Lung (tissue), 12 donors: ENCODE results near the gene ITGA1. TPM values are rescaled to one million over a fixed set of nuclear protein-coding genes. Genes with fewer than 3 reads are reported as not detected.

Source experiments
- ATAC-seq: fragments of 200-7000 bp; cut with Tn5 transposase; one replicate; pipeline ENCODE4 v1.9.1; 2020; ENCODE audit warnings: moderate number of reproducible peaks; ENCODE audit not compliant: insufficient read depth, low FRiP score
- DNase-seq, 3 donors: peaks; one replicate each; pipeline ENCODE4 v3.0.0-alpha.2; 2013 to 2017
- H3K27ac ChIP-seq, 2 donors: one replicate each; pipeline ENCODE4 v1.5.1; 2013; ENCODE audit warnings: mild to moderate bottlenecking in 2 of 2, moderate library complexity in 2 of 2, control low read depth in 1 of 2, inconsistent platforms in 1 of 2, low read depth in 1 of 2, low read length in 1 of 2
- H3K27me3 ChIP-seq, 3 donors: one replicate each; pipeline ENCODE4 v1.5.1; 2013; ENCODE audit warnings: low read length in 2 of 3; ENCODE audit not compliant: control insufficient read depth in 3 of 3, insufficient read depth in 3 of 3
- H3K36me3 ChIP-seq, 4 donors: one replicate each; pipeline ENCODE4 v1.5.1; 2013; ENCODE audit warnings: low read length in 4 of 4, mild to moderate bottlenecking in 1 of 4, moderate library complexity in 1 of 4; ENCODE audit not compliant: control insufficient read depth in 4 of 4, insufficient read depth in 4 of 4
- H3K4me1 ChIP-seq, 5 donors: one replicate each; pipeline ENCODE4 v1.5.1; 2013; ENCODE audit warnings: low read length in 5 of 5, mild to moderate bottlenecking in 2 of 5, moderate library complexity in 1 of 5; ENCODE audit not compliant: control insufficient read depth in 5 of 5, insufficient read depth in 5 of 5
- H3K4me3 ChIP-seq: one replicate; pipeline ENCODE4 v1.5.1; 2013; ENCODE audit warnings: mild to moderate bottlenecking, control low read depth, moderate library complexity
- H3K9ac ChIP-seq, 2 donors: one replicate each; pipeline ENCODE4 v1.5.1; 2013; ENCODE audit warnings: low read length in 2 of 2, control low read depth in 1 of 2; ENCODE audit not compliant: insufficient read depth in 1 of 2
- H3K9me3 ChIP-seq, 4 donors: one replicate each; pipeline ENCODE4 v1.5.1; 2013; ENCODE audit warnings: low read length in 3 of 4, mild to moderate bottlenecking in 1 of 4, moderate library complexity in 1 of 4; ENCODE audit not compliant: control insufficient read depth in 4 of 4, insufficient read depth in 3 of 4
- WGBS, 2 donors: extraction: QIAGEN DNeasy Blood & Tissue Kit; methylation state at CpG; one replicate each; pipeline ENCODE4 v1.1.7; 2013; 5-methylcytosine and 5-hydroxymethylcytosine counted together
- polyA plus RNA-seq, 2 donors: library from polyadenylated mRNA; stranded (reverse); fragments of 200-250 nt; gene quantifications; one replicate each; pipeline ENCODE4 v1.2.1, GENCODE V29; 2013
- total RNA-seq, 2 donors: library from RNA; depleted of rRNA in 1 of 2; stranded (reverse); fragments of >200 nt in 1 of 2; gene quantifications; one replicate each; pipeline ENCODE4 v1.2.1, GENCODE V29; 2014 to 2021
- TF ChIP-seq, protein P1 (sequence below): IDR thresholded peaks from 2 replicates; pipeline ENCODE4 v1.5.1; 2012; ENCODE audit warnings: mild to moderate bottlenecking; ENCODE audit errors: control extremely low read depth, extremely low read depth
- donor health status: control.
- donor health status: control.
- donor health status: Bipolar disorder and iron deficiency.
- donor health status: healthy.
- donor health status: DM: yes; HTN: yes; CAD: no.

ITGA1 gene
- total and polyA plus RNA-seq, 4 donors = 8.8 to 119 (median 47.6) TPM

DNA sequence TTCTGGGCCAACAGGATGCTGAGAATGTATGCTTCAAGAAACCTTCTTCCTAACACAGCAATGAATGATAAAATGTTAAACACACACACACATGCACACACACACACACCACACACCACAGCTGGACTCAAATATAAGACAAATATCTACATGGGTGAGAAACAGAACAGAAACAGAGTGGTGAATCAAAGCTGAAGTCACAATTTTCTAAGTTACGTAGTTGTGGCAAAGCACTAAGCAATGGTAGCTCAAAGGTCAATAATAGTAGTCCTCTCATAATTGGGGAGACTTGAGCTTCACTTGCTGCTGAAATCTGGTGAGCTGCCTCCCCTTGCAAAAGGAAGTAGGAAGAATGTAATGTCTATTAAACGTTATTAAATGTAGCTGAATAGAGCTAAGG, 33.7 kb upstream of the ITGA1 start:
- Histone ChIP-seq H3K36me3 (no peaks in the 10 kb centered on the region), H3K4me1 (peaks cover 0 to 3% (median 1%) of the 10 kb centered on the region in 5 donors), H3K9me3 (no peaks in the 10 kb centered on the region), H3K27ac (no peak overlapping the region), H3K9ac (no peak overlapping the region), H3K4me3 (no peak overlapping the region), H3K27me3 (no peaks in the 10 kb centered on the region)
- DNase-seq (no peak), ATAC-seq (no peak)
- WGBS, 2 donors = 78 to 86% methylated on average over 2 of the region's 2 CpGs
- TF ChIP-seq, protein P1, sequence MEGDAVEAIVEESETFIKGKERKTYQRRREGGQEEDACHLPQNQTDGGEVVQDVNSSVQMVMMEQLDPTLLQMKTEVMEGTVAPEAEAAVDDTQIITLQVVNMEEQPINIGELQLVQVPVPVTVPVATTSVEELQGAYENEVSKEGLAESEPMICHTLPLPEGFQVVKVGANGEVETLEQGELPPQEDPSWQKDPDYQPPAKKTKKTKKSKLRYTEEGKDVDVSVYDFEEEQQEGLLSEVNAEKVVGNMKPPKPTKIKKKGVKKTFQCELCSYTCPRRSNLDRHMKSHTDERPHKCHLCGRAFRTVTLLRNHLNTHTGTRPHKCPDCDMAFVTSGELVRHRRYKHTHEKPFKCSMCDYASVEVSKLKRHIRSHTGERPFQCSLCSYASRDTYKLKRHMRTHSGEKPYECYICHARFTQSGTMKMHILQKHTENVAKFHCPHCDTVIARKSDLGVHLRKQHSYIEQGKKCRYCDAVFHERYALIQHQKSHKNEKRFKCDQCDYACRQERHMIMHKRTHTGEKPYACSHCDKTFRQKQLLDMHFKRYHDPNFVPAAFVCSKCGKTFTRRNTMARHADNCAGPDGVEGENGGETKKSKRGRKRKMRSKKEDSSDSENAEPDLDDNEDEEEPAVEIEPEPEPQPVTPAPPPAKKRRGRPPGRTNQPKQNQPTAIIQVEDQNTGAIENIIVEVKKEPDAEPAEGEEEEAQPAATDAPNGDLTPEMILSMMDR = no peak

DNA sequence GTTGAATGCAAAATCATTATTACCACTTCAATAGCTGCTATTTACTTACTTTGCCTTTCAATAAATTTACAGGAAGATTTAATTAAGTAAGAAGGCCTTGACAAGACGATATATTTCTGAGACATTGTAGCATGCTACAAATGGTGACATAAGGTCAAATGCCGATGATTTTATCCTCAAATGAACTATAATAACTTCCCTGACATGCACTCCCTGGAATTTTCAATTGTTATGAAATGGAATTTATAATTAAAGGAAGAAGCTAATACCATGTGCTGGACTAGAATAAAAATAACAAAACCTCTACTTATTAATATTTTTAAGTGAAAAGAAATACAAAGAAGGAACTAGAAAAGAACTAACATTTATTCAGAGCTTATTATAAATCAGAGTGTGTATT, 30.2 kb upstream of the ITGA1 start:
- H3K9ac ChIP-seq = no peak overlapping the region
- H3K4me1 ChIP-seq = peaks cover 0 to 4% (median 0%) of the 10 kb centered on the region in 5 donors
- TF ChIP-seq, protein P1 = no peak
- no peak for DNase-seq
- ATAC-seq = no peak
- no peak overlapping the region for H3K4me3 ChIP-seq
- WGBS, 2 donors = 49 to 78% methylated on average over 2 of the region's 2 CpGs
- H3K9me3 ChIP-seq = no peaks in the 10 kb centered on the region
- H3K27me3 ChIP-seq = no peaks in the 10 kb centered on the region
- no peaks in the 10 kb centered on the region for H3K36me3 ChIP-seq
- no peak overlapping the region for H3K27ac ChIP-seq

DNA sequence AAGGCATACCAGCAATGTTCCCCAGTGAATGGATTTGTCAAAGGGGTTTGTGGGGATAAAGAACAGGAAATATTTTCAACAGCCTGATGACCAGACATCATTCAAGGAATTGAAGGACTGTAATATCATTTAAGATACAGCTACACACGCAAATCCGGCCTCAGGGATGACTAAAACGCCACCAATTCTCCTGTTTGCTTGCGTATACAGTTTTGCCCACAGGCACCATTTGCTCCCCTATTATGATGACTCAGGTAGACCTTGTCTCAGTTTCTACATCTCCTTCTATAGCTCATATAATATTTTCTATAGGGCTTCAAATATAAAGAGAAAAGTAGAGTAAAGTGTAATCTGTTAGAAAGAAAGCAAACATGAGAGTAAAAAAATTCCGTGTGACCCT, 29.7 kb upstream of the ITGA1 start:
- H3K9me3 ChIP-seq = no peaks in the 10 kb centered on the region
- peak overlapping the region in 1 of 2 donors; percentile 48 for H3K27ac ChIP-seq
- H3K4me3 ChIP-seq = no peak overlapping the region
- TF ChIP-seq, protein P1 = no peak
- H3K9ac ChIP-seq = no peak overlapping the region
- DNase-seq (no peak), ATAC-seq (no peak)
- no peaks in the 10 kb centered on the region for H3K27me3 ChIP-seq
- no peaks in the 10 kb centered on the region for H3K36me3 ChIP-seq
- 91 to 96% methylated on average over 5 of the region's 5 CpGs for WGBS, 2 donors
- peaks cover 0 to 4% (median 0%) of the 10 kb centered on the region in 5 donors for H3K4me1 ChIP-seq

DNA sequence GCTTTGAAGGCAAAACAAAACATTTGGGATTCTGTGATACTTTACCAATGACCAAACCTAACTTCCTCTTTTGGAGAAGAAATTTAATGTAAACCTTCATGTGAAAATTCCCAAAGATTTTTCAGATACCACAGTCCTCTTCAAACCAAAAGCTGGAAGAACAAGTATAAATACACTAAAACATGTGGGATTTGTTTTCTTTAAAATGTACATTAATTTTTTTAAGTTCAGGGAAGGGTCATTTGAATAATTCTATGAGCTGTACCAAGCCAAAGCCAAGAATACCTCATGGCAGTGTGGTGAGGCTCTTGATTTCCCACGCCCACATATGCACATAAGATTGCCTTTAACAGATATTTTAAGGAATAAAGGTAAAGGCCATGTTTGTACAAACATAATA, 28.4 kb upstream of the ITGA1 start:
- DNase-seq (no peak), ATAC-seq (no peak)
- no peaks in the 10 kb centered on the region for H3K9me3 ChIP-seq
- no peak overlapping the region for H3K27ac ChIP-seq
- H3K9ac ChIP-seq = no peak overlapping the region
- TF ChIP-seq, protein P1 = no peak
- H3K4me1 ChIP-seq = peaks cover 0 to 4% (median 0%) of the 10 kb centered on the region in 5 donors
- no peaks in the 10 kb centered on the region for H3K27me3 ChIP-seq
- H3K36me3 ChIP-seq = no peaks in the 10 kb centered on the region
- 83 to 94% methylated on average over 1 of the region's 1 CpG for WGBS, 2 donors
- H3K4me3 ChIP-seq = no peak overlapping the region
